ENCODE results near the gene MDM2.
A peak's percentile ranks its signal among the peaks of the same experiment; 100 is the strongest.
"Not testable (repeated sequence)": the region's sequence is repeated elsewhere in the genome, so short reads cannot be mapped to it uniquely, and the experiment has no call there.

MDM2 gene

GRCh38 chr12:68790081-68790951 is 17.7 kb upstream of the MDM2 start:
- no peak for TF ChIP-seq JUND (IDR thresholded peaks at IDR 0.05; ENCODE audit: low read depth)
- DNase-seq (ENCODE audit: low read depth in 1 of 2, low spot score in 1 of 2): no peak
- in situ Hi-C loops (cut with HindIII; ENCODE audit: low pct_unique_long_range_greater_than_20kb, low sequenced_read_pairs): no loop called here

DNA sequence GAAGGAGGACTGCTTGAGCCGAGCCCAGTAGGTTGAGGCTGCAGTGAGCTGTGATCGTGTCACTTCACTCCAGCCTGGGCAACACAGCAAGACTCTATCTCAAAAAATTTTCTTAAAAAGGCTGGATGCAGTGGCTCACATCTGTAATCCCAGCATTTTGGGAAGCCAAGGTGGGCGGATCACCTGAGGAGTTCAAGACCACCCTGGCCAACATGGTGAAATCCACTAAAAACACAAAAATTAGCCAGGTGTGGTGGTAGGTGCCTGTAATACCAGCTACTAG is 17.1 kb upstream of the MDM2 start:
- DNase-seq (ENCODE audit: low read depth in 1 of 2, low spot score in 1 of 2): no peak
- TF ChIP-seq JUND (IDR thresholded peaks at IDR 0.05; ENCODE audit: low read depth): no peak
- in situ Hi-C loops (cut with HindIII; ENCODE audit: low pct_unique_long_range_greater_than_20kb, low sequenced_read_pairs): no loop called here

DNA sequence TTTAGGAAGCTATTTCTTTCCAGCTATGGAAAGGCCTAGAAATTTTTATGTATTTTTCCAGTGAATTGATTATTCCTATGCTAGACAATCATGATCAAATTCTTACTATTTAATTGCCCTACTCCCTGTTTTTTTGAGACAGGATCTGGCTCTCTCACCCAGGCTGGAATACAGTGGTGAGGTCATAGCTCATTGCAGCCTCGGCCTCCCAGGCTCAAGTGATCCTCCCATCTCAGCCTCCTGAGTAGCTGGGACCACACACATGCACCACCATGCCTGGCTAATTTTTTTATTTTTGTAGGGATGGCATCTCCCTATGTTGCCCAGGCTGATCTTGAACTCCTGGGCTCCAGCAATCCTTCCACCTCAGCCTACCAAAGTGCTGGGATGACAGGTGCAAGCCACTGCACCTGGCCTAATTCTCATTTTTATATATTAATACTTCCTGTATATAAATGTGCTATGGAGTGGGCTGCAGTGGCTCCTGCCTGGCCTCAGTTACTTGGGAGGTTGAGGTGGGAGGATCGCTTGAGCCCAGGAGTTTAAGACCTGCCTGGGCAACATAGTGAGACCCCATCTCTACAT is 16.0 kb upstream of the MDM2 start:
- TF ChIP-seq JUND (IDR thresholded peaks at IDR 0.05; ENCODE audit: low read depth): no peak
- in situ Hi-C loops (cut with HindIII; ENCODE audit: low pct_unique_long_range_greater_than_20kb, low sequenced_read_pairs): no loop called here
- no peak for DNase-seq (ENCODE audit: low read depth in 1 of 2, low spot score in 1 of 2)

DNA sequence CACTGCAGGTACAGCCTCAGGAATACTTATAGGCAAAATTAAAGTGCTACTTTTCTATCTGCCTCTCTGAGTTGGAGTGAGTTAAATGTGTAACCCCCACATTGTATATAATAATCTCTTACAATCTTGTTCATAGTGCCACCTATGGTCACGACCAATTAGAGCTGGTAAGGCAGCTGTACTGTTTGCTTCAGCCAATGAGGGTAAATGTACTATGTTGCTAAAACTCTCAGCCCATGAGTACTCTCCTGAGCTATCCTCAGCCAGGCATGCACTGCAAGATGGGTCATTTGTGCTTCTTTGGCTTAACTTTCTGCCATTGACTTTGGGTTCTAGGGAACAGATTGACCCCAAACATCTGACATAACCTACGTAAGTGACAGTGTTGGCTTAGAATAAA is 15.0 kb upstream of the MDM2 start:
- no peak for TF ChIP-seq JUND (IDR thresholded peaks at IDR 0.05; ENCODE audit: low read depth)
- DNase-seq (ENCODE audit: low read depth in 1 of 2, low spot score in 1 of 2): peak; percentile 67 to 92
- in situ Hi-C loops (cut with HindIII; ENCODE audit: low pct_unique_long_range_greater_than_20kb, low sequenced_read_pairs): no loop called here

DNA sequence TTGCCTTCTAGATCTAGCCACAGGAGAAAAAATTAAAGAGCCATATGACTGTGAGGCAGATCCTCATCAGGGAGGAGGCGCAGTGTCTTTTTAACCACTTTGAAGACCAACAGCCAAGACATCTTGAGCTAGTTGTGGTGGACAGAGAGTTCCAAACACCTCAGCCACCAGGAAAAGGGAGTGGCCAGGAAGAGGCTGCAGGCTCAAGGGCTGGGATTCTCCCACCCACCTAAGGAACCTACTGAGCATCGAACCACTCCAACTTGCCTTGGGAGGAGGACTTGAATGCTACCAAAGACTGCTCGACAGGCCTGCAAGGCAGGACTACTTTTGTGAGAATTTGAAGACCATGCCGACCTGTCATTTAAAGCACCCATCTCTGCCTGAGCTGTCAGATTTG is 14.5 kb upstream of the MDM2 start:
- TF ChIP-seq JUND (IDR thresholded peaks at IDR 0.05; ENCODE audit: low read depth): no peak
- in situ Hi-C loops (cut with HindIII; ENCODE audit: low pct_unique_long_range_greater_than_20kb, low sequenced_read_pairs): no loop called here
- no peak for DNase-seq (ENCODE audit: low read depth in 1 of 2, low spot score in 1 of 2)

DNA sequence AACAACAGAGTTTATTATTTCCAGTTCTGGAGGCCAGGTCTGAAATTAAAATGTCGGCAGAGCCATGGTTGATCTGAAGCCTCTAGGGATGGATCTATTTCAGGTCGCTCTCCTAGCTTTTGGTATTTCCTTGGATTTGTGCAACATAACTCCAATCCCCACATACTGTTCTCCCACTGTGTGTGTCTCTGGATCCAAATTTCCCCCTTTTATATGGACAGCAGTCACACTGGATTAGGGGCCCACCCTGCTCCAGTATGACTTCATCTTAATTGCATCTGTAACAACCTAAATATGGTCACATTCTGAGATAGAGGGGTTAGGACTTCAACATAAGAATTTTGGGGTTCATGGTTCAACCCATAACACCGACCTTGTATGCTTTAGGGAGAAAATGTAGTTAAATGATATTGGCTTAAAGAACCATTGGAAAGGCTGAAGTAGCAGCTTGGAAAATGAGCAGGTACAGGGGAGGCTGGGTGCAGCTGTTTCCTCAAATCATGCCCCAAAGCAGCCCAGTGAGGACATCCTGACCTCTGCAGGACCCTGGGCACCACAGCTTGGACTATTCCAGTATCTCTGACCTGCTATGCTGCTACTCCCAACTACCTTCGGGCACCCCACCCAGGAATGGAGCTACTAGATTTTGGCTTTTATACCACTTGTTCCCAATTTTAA is 13.9 kb upstream of the MDM2 start:
- TF ChIP-seq JUND (IDR thresholded peaks at IDR 0.05; ENCODE audit: low read depth): no peak
- DNase-seq (ENCODE audit: low read depth in 1 of 2, low spot score in 1 of 2): no peak
- in situ Hi-C loops (cut with HindIII; ENCODE audit: low pct_unique_long_range_greater_than_20kb, low sequenced_read_pairs): no loop called here

DNA sequence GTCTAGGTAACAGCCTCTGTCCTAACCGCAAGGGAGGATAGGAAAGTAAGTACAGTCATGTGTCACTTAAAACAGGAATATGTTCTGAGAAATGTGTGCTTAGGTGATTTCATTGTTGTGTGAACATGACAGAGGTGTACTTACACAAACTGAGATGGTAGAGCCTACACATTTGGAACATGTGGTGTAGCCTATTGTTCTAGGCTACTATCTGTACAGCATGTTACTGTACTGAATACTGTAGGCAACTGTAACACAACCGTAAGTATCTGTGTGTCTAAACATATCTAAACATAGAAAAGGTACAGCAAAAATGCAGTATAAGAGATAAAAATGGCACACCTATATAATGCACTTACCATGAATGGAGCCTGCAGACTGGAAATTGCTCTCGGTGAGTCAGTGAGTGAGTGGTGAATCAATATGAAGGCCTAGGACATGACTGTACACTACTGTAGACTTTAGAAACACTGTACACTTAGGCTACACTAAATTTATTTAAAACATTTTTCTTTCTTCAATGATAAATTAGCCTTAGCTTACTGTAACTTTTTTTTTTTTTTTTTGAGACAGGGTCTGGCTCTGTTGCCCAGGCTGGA is 13.2 kb upstream of the MDM2 start:
- no peak for DNase-seq (ENCODE audit: low read depth in 1 of 2, low spot score in 1 of 2)
- no peak for TF ChIP-seq JUND (IDR thresholded peaks at IDR 0.05; ENCODE audit: low read depth)
- in situ Hi-C loops (cut with HindIII; ENCODE audit: low pct_unique_long_range_greater_than_20kb, low sequenced_read_pairs): no loop called here

- in situ Hi-C loops (cut with HindIII; ENCODE audit: low pct_unique_long_range_greater_than_20kb, low sequenced_read_pairs): no loop called here
- DNase-seq (ENCODE audit: low read depth in 1 of 2, low spot score in 1 of 2): no peak
- TF ChIP-seq JUND (IDR thresholded peaks at IDR 0.05; ENCODE audit: low read depth): no peak
Measured at GRCh38 chr12:68796399-68796798, 11.6 kb upstream of the MDM2 start.

- in situ Hi-C loops (cut with HindIII; ENCODE audit: low pct_unique_long_range_greater_than_20kb, low sequenced_read_pairs): no loop called here
- DNase-seq (ENCODE audit: low read depth in 1 of 2, low spot score in 1 of 2): no peak
- no peak for TF ChIP-seq JUND (IDR thresholded peaks at IDR 0.05; ENCODE audit: low read depth)
Measured at GRCh38 chr12:68798882-68799234, 9.1 kb upstream of the MDM2 start.

- no peak for TF ChIP-seq JUND (IDR thresholded peaks at IDR 0.05; ENCODE audit: low read depth)
- in situ Hi-C loops (cut with HindIII; ENCODE audit: low pct_unique_long_range_greater_than_20kb, low sequenced_read_pairs): no loop called here
Measured at GRCh38 chr12:68800294-68800693, 7.7 kb upstream of the MDM2 start.

GRCh38 chr12:68801124-68801523 is 6.9 kb upstream of the MDM2 start:
- in situ Hi-C loops (cut with HindIII; ENCODE audit: low pct_unique_long_range_greater_than_20kb, low sequenced_read_pairs): not testable (repeated sequence)

More at GRCh38 chr12:68800294-68800693, 7.7 kb upstream of the MDM2 start:
- peak in 1 of 2 experiments; percentile 93 for DNase-seq (ENCODE audit: low read depth in 1 of 2, low spot score in 1 of 2)

DNA sequence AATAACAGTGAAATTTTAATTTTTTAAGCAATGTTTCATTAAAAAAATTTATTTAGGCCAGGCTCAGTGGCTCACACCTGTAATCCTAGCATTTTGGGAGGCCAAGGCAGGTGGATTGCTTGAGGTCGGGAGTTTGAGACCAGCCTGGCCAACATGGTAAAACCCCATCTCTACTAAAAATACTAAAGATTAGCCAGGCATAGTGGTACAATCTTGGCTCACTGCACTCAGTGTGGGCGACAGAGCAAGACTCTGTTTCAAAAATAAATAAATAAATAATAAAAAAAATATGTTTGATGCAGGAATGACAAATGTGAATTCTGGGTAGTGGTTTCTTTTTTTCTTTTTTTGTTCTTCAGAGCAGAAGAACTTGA is 5.6 kb upstream of the MDM2 start:
- DNase-seq (ENCODE audit: low read depth in 1 of 2, low spot score in 1 of 2); in situ Hi-C loops (cut with HindIII; ENCODE audit: low pct_unique_long_range_greater_than_20kb, low sequenced_read_pairs): not testable (repeated sequence)

More at GRCh38 chr12:68801124-68801523, 6.9 kb upstream of the MDM2 start:
- not testable (repeated sequence) for DNase-seq (ENCODE audit: low read depth in 1 of 2, low spot score in 1 of 2)

- in situ Hi-C loops (cut with HindIII; ENCODE audit: low pct_unique_long_range_greater_than_20kb, low sequenced_read_pairs); DNase-seq (ENCODE audit: low read depth in 1 of 2, low spot score in 1 of 2): not testable (repeated sequence)
Measured at GRCh38 chr12:68802911-68803651, 4.9 kb upstream of the MDM2 start.
